GM20431 (cell line): ENCODE data around the gene CA12.

Source experiments
- in situ Hi-C: fragments of 300-500 bp; cut with MseI, MboI; formaldehyde crosslinking; loops from one replicate; pipeline ENCODE4 v1.15.0; 2020; ENCODE audit warnings: low sequenced_read_pairs; ENCODE audit not compliant: unreplicated experiment

The CA12 gene

DNA sequence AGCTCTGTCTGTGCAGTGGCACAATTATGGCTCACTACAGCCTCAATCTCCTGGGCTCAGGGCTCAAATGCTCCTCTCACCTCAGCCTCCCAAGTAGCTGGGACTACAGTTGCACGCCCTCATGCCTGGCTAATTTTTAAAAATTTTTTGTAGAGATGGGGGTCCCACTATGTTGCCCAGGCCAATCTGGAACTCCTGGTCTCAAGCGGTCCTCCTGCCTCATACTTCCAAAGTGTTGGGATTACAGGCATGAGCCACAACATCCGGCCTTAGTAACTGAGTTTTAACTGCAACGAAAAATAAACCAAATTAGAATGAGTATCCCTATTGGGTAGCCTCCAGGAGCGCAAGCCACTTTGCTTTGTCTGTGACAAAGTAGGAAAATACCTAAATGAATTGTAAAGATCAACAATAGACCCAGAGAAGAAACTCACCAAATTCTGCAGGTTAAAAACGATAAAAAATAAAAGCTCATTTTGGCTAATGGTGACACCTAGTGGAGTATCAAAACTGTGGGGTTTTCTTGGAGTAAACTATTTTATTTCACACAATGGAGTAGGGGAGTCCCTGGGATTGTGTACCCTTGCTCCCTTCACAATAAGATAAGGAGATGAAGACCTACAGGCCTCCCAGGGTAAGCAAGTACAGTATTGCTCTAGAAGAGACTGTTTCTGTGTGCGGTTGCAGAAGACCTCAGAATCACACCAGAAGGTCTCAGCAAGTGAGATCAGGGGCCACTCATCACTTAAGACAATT is 21.0 kb upstream of the CA12 start:
- in situ Hi-C loops = no loop called here

- in situ Hi-C loops = no loop called here
Observed at GRCh38 chr15:63401714-63402497, 20.3 kb upstream of the CA12 start.

- in situ Hi-C loops = no loop called here
Observed at GRCh38 chr15:63401078-63401477, 19.4 kb upstream of the CA12 start.

DNA sequence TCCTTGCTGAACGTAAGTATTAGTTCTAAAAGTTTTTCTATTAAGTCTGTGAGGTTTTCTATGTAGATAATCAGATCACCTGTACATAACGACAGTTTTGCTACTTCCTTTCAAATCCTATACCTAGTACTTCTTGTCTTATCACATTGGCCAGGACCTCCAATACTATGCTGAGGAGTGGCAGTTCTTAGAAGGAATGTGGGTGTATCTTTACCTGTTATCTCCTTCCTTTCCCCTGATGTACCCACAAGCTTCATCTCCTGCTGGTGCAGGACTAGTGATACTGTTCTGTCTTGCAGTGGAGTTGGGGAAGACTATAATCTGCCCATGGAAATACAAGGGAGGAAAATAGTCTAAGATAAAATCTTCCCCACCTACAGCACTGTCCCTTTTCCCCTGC is 16.8 kb upstream of the CA12 start:
- in situ Hi-C loops = loop anchor here (10.0 kb wide), 1 partner anchor 104 kb away; no protein-coding TSS in a partner anchor

DNA sequence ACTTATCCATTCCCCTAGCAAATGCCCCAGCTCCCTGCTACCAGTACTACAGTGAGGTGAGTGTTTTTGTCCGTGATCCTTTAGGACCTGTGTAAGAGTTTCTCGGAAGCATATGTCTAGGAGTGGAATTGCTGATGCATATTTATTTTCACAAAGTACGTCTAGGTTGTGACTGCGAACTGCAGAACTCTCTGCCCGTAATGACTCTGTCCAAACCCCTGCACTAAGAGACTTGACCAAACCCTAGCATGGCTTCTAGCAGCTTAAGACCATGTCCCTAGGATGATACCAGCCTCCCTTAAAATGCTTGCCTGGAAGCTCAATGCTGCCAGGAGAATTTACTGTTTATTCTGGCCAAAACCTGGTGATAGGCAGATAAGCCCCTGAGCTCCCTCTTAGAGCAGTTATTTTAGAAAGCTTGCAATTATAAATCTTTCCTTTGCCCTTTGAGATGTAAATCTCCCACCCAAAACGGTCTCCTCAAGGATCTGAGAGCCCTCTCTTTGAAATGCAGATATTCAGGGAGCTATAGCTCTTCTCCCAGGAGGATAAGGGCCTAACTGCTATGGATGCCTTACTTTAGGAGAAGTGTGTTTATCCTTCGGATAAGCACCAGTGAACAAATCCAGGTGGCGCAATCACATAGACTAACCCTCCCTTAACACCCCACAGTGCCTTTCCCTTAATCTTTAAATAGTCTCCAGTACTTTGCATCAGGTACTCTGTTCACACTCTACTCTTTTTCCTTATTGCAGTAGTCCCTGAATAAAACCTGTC is 14.7 kb upstream of the CA12 start:
- in situ Hi-C loops = loop anchor here (10.0 kb wide), 1 partner anchor 102 kb away; no protein-coding TSS in a partner anchor

GRCh38 chr15:63395730-63396151 is 14.1 kb upstream of the CA12 start:
- in situ Hi-C loops = loop anchor here (10.0 kb wide), 1 partner anchor 101 kb away; no protein-coding TSS in a partner anchor

GRCh38 chr15:63392361-63393009 is 10.8 kb upstream of the CA12 start:
- in situ Hi-C loops = loop anchor here (10.0 kb wide), 1 partner anchor 98 kb away; no protein-coding TSS in a partner anchor

DNA sequence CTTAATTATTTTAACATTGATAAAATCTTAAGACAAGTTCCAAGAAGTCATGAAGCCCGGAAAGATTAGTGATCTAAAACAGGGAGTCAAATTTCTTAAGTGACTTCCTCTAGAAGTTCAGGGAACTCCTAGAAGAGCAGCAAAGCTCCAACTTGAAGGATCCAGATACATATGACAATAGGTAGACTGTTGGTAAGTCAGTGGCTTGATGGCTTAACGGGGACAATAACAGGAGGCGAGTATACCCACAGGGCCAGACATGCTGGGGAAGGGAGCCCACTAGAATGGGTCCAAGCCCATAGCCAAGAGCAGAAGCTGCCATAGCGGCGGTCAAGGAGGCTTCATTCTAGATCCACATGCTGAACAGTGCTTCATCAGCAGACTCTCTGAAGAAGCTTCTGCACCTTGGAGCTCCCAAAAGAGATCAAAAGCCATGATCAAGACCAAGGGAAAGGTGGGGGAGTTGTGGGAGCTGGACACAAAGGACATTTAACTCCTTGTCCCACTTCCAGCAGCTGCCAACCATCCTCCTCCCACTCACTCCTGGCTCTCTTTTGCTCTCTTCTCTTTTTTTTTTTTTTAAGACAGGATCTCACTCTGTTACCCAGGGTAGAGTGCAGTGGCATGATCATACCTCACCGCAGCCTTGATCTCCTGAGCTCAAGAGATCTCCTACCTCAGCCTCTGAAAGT is 10.2 kb upstream of the CA12 start:
- in situ Hi-C loops = loop anchor here (10.0 kb wide), 1 partner anchor 97 kb away; no protein-coding TSS in a partner anchor

DNA sequence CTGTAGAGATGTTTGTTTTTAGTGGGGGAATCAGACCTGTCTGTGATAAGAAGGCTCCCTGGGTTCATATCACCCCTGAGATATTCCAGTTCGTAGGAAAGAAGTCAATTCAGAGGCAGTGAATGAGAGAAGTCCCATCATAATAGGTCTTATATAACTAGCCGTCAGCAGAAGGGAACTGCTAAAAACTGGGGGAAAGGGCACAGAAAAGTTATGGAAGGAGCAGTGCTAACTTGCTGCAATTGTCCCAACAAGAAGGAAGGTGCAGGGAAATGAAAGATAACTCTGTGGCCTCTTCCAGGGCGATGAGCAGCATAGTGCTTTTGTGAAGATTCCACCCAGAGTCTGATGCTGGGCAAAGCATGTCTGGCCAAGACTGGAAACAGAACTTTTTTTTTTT is 9.0 kb upstream of the CA12 start:
- in situ Hi-C loops = loop anchor here (10.0 kb wide), 1 partner anchor 96 kb away; no protein-coding TSS in a partner anchor

DNA sequence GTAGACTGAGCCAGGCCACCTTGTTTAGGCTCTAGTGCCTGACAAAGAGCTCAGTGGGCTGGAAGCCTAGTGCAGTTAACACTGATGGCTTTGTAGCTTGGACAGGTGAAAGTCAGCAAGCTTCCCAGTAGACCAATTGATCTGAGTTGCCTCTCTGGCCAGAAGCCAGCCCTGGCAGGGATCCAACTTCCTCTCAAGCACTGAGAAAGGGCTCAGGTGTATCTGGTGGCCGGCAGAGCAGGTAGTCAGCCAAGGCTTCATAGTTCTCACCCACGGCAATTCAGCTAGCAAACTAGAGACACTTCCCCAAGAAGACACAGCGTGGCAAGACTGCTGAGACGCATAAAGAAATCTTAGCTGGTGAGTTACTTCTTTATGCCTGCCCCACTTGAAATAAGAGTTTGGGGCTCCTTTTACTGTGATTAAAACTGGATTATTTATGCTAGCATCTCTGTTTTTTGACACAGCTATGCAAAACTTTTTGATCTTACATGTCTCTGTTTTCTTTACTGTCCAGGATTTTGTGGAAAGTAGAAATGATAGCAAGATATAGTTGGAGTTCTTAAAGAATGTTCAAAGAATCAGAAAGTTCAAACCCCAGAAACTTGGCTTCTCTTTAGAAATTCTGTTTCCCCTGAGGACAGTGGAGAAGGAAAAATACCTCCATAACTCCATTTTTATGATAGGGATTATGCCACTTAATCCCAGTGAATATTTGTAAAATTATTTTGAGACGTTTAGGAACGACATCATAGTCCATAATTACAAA is 8.4 kb upstream of the CA12 start:
- in situ Hi-C loops = loop anchor here (10.0 kb wide), 1 partner anchor 95 kb away; no protein-coding TSS in a partner anchor

- in situ Hi-C loops = no loop called here
Observed at GRCh38 chr15:63388511-63388910, 6.9 kb upstream of the CA12 start.

- in situ Hi-C loops = no loop called here
Observed at GRCh38 chr15:63387748-63388493, 6.3 kb upstream of the CA12 start.

DNA sequence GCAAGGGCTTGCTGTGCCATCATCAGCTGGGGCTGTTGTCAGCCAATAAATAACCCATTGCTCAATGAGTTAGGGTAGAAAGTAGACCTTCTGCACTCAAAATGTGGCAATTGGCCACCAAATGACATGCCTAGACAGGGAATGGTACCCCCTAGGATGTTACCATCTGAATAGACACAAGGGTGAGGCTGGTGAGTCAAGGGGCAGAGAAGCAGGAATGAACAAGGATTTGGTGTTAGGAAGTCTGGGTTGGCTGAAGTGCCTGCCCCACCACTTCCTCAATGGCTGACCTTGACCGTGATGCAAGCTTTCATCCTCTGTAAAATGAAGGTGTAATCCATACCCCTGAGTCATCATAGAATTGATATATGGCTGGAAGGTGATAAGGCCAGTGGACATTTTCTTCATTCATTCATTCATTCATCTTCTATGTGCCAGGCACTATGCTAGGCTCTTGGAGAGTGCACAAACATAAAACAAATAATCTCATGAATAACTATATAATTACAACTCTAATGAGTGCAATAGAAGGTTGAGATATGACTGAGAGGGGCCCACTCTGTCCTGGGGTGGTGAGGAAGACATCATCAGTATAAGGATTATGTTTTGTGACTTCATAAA is 4.4 kb upstream of the CA12 start:
- in situ Hi-C loops = no loop called here

GRCh38 chr15:63384906-63385305 is 3.3 kb upstream of the CA12 start:
- in situ Hi-C loops = no loop called here

DNA sequence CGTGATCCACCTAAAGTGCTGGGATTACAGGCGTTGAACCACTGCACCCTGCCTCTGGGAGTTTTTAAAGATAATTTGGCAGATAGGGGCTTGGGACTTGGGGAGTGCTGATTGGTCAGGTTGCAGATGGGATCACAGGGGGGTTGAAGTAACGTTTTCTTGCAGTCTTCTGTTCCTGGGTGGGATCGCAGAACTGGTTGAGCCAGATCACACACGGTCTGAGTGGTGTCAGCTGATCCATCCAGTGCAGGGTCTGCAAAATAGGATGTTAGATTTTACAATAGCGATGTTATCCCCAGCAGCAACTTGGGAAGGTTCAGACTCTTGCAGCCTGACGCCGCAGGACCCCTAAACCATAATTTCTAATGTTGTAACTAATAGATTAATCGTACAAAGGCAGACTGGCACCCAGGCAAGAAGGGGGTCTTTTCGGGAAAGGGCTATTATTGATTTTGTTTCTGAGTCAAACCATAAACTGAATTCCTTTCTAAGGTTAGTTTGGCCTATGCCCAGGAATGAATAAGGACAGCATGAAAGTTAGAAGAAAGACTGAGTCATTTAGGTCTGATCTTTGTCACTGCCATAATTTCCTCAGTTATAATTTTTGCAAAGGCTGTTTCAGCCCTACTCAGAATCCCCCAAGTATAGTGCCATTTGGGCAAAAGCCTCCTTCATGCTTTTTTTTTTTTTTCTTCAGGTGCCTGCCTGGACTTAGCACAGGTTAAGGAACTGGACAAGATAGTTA is 1.5 kb upstream of the CA12 start:
- in situ Hi-C loops = no loop called here

DNA sequence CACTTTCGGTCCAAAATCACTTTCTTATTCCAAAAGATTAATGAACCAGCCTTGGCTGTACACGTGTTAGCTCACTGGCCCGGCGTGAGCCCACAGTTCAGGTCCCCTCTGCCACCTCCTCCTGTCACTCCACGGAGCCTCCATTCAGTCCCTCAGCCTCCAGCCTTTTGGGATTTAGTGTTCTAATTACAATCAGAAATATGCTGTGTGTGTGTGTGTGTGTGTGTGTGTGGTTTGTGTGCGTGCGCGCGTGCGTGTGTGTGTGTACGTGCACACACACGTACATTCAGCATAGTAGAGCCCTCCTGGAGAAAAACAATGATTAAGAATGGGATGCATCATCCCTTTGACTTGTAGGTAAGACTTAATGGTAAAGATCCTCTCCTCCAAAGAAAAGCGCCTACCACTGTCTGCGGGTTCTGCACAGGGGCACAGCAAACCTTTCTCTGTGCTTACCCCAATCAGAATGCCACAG is 801 bp downstream of the CA12 start:
- in situ Hi-C loops = no loop called here
